Endothelial cell of umbilical vein (primary cell): Measurements from ENCODE around the gene TBC1D10B. TPM values are rescaled to one million over a fixed set of nuclear protein-coding genes. Genes with fewer than 3 reads are reported as not detected.

ENCODE experiments used
- BruUV-seq: library from RNA; stranded (reverse); fragments of 400-500 nt; replicated peaks from 2 replicates; lab custom pipeline; 2021; lab: Mats Ljungman, UMichigan
- CTCF ChIA-PET: fragments of 300-600, 350-600 bp; sonication (Branson Sonifier 250); formaldehyde crosslinking; loops from one replicate; lab custom pipeline; 2021; ENCODE audit warnings: antibody characterized with exemption, inconsistent platforms; lab: Charles Lee
- POLR2A ChIA-PET: fragments of 300-600, 350-600 bp; sonication (Branson Sonifier 250); formaldehyde crosslinking; loops from one replicate; lab custom pipeline; 2021; ENCODE audit warnings: antibody characterized with exemption, inconsistent platforms; lab: Charles Lee
- DNase-seq: peaks from one replicate; pipeline ENCODE4 v3.0.0-alpha.2; 2011; ENCODE audit warnings: low read depth, low spot score
- FAIRE-seq: peaks from 2 replicates; lab custom pipeline; 2011; peaks lifted over from hg19 to GRCh38; lab: Jason Lieb, UNC
- H2AFZ ChIP-seq: 2 replicates; pipeline ENCODE4 v1.6.0; 2012; ENCODE audit warnings: low read depth, low read length, control low read depth, inconsistent platforms
- H3K27ac ChIP-seq: 2 replicates; pipeline ENCODE4 v1.5.1; 2011; ENCODE audit warnings: low read depth, mild to moderate bottlenecking, control low read depth, low read length, moderate library complexity; ENCODE audit not compliant: insufficient read depth
- H3K27me3 ChIP-seq, 2 experiments: 2 replicates each; pipeline versions ENCODE4 v1.6.0 to v1.6.1; 2011; ENCODE audit warnings: low read length in 2 of 2, mixed read lengths in 1 of 2; ENCODE audit not compliant: control insufficient read depth in 2 of 2, insufficient read depth in 2 of 2
- H3K36me3 ChIP-seq, 2 experiments: 2 replicates in 1 of 2; 3 replicates in 1 of 2; pipeline ENCODE4 v1.5.1; 2011; ENCODE audit warnings: low read length in 2 of 2, mild to moderate bottlenecking in 1 of 2, moderate library complexity in 1 of 2; ENCODE audit not compliant: control insufficient read depth in 2 of 2, insufficient read depth in 2 of 2; ENCODE audit errors: extremely low read depth in 1 of 2
- H3K4me1 ChIP-seq: 3 replicates; pipeline ENCODE4 v1.5.1; 2011; ENCODE audit warnings: mild to moderate bottlenecking, low read length; ENCODE audit not compliant: control insufficient read depth, insufficient read depth; ENCODE audit errors: extremely low read depth
- H3K4me2 ChIP-seq: 2 replicates; pipeline ENCODE4 v1.6.1; 2011; ENCODE audit warnings: low read length, control low read depth, mixed read lengths; ENCODE audit not compliant: insufficient read depth
- H3K4me3 ChIP-seq, 3 experiments: fragments of 200-600 bp in 1 of 3; sonication (generic), shearing (Covaris generic) in 1 of 3; replicated peaks in 1 of 3; 2 replicates each; pipeline ENCODE4 v1.5.1; 2011 to 2016; ENCODE audit warnings: control low read depth in 3 of 3, low read length in 3 of 3, mild to moderate bottlenecking in 2 of 3, inconsistent platforms in 1 of 3, low read depth in 1 of 3, moderate library complexity in 1 of 3; ENCODE audit not compliant: insufficient read depth in 1 of 3
- H3K79me2 ChIP-seq: 2 replicates; pipeline ENCODE4 v1.6.0; 2012; ENCODE audit warnings: low read length, inconsistent platforms; ENCODE audit not compliant: control insufficient read depth, insufficient read depth
- H3K9ac ChIP-seq: replicated peaks from 2 replicates; pipeline ENCODE3; 2011; ENCODE audit warnings: low read length, control low read depth; ENCODE audit not compliant: insufficient read depth; ENCODE audit errors: extremely low read depth
- H3K9me1 ChIP-seq: replicated peaks from 3 replicates; pipeline ENCODE4 v1.6.0; 2011; ENCODE audit warnings: mild to moderate bottlenecking, low read length; ENCODE audit not compliant: control insufficient read depth, insufficient read depth; ENCODE audit errors: extremely low read depth
- H3K9me3 ChIP-seq: replicated peaks from 2 replicates; pipeline ENCODE4 v1.5.1; 2012; ENCODE audit warnings: low read length, inconsistent platforms; ENCODE audit not compliant: control insufficient read depth, insufficient read depth
- H4K20me1 ChIP-seq: replicated peaks from 2 replicates; pipeline ENCODE3; 2011; ENCODE audit warnings: mild to moderate bottlenecking, low read length; ENCODE audit not compliant: control insufficient read depth, insufficient read depth; ENCODE audit errors: extremely low read depth
- CTCF ChIP-seq, 2 donors: IDR thresholded peaks; 1 replicate in 1 of 2; 2 replicates in 1 of 2; pipeline ENCODE4 v1.5.1; 2011; ENCODE audit warnings: low read length in 2 of 2, mild to moderate bottlenecking in 2 of 2, moderate library complexity in 2 of 2, control low read depth in 1 of 2, inconsistent platforms in 1 of 2, low read depth in 1 of 2; ENCODE audit not compliant: insufficient read depth in 1 of 2; ENCODE audit errors: extremely low read depth in 1 of 2
- EZH2 ChIP-seq: IDR thresholded peaks from 2 replicates; pipeline ENCODE4 v1.6.1; 2012; ENCODE audit warnings: borderline replicate concordance, low read depth, mild to moderate bottlenecking, moderate library complexity, low read length, inconsistent platforms; ENCODE audit not compliant: severe bottlenecking
- FOS ChIP-seq: IDR thresholded peaks from 2 replicates; pipeline ENCODE4 v1.6.1; 2011; ENCODE audit warnings: mild to moderate bottlenecking, low read length, moderate library complexity, borderline replicate concordance; ENCODE audit not compliant: insufficient read depth
- GATA2 ChIP-seq: IDR thresholded peaks from 2 replicates; pipeline ENCODE4 v1.7.0; 2011; ENCODE audit warnings: low read depth, mild to moderate bottlenecking, moderate library complexity, mixed read lengths, low read length; ENCODE audit not compliant: insufficient read length, insufficient read depth
- JUN ChIP-seq: IDR thresholded peaks from 2 replicates; pipeline ENCODE4 v1.6.1; 2011; ENCODE audit warnings: borderline replicate concordance, low read depth; ENCODE audit not compliant: insufficient read length, insufficient read depth
- MAX ChIP-seq: IDR thresholded peaks from 2 replicates; pipeline ENCODE4 v1.6.1; 2011; ENCODE audit not compliant: insufficient read depth, insufficient read length
- MYC ChIP-seq: IDR thresholded peaks from one replicate; pipeline ENCODE4 v1.6.1; 2011; ENCODE audit warnings: mild to moderate bottlenecking, low read depth, low read length
- POLR2A ChIP-seq: IDR thresholded peaks from 2 replicates; pipeline ENCODE4 v1.6.1; 2012; ENCODE audit warnings: low read depth, mild to moderate bottlenecking, control low read depth, low read length
- POLR2AphosphoS5 ChIP-seq: IDR thresholded peaks from 2 replicates; pipeline ENCODE4 v1.6.1; 2012; ENCODE audit warnings: low read depth, mild to moderate bottlenecking, control low read depth, low read length, moderate library complexity; ENCODE audit not compliant: insufficient read depth
- dilution Hi-C: fragments of 300-500 bp; cut with MboI; formaldehyde crosslinking; loops from one replicate; pipeline ENCODE4 v1.15.0; 2019; ENCODE audit warnings: low sequenced_read_pairs; ENCODE audit not compliant: extremely low pct_ligation_motif_present
- intact Hi-C: fragments of 100-400 bp; cut with micrococcal nuclease; formaldehyde crosslinking; loops from one replicate; pipeline ENCODE4 v1.10.0; 2022
- polyA plus RNA-seq, 4 experiments: library from polyadenylated mRNA; depleted of rRNA in 3 of 4; stranded (reverse) in 3 of 4; unstranded in 1 of 4; fragments of >200 nt; gene quantifications; 2 replicates each; pipeline versions ENCODE4 v1.2.1 to v1.2.3, GENCODE V29; 2011 to 2012; ENCODE audit warnings: missing spikeins in 1 of 4
- total RNA-seq: library from RNA; stranded (reverse); gene quantifications from 2 replicates; pipeline ENCODE4 v1.2.3, GENCODE V29; 2021

TBC1D10B gene
- total and polyA plus RNA-seq, 2 donors (not counting 3 experiments of a cell fraction or from before 2014, with no cell fraction given) = 37.0 to 63.0 TPM

- POLR2A ChIA-PET = no interaction called here
Observed at GRCh38 chr16:30365200-30365599, 5.1 kb downstream of the TBC1D10B start.

More at GRCh38 chr16:30365200-30365599, 5.1 kb downstream of the TBC1D10B start:
- no peak overlapping the region for H3K4me2 ChIP-seq
- peaks cover 6 to 12% of the 10 kb centered on the region in 2 experiments for H3K36me3 ChIP-seq
- no peak overlapping the region for H3K4me3 ChIP-seq
- intact Hi-C loops (no loop called here), dilution Hi-C loops (no loop called here)
- no peak overlapping the region for H2AFZ ChIP-seq
- no peak for TF ChIP-seq EZH2
- no peak for TF ChIP-seq POLR2A
- TF ChIP-seq MYC = no peak
- no peak for TF ChIP-seq POLR2AphosphoS5
- no peak for TF ChIP-seq MAX
- TF ChIP-seq FOS = no peak
- no peak for TF ChIP-seq JUN
- no peak for TF ChIP-seq GATA2
- no peak for TF ChIP-seq CTCF (IDR thresholded peaks at IDR 0.05; ENCODE audit: extremely low read depth in 1 of 2, insufficient read depth in 1 of 2, low read depth in 1 of 2, low read length in 2 of 2)
- no peaks in the 10 kb centered on the region for H4K20me1 ChIP-seq
- no TSS peak for BruUV-seq
- no peaks in the 10 kb centered on the region for H3K27me3 ChIP-seq
- no peaks in the 10 kb centered on the region for H3K9me3 ChIP-seq
- FAIRE-seq = no peak
- no peak for DNase-seq
- peaks cover 77% of the 10 kb centered on the region for H3K79me2 ChIP-seq
- CTCF ChIA-PET = interaction anchor here (1.6 to 2.1 kb wide), 2 partner anchors 233 to 273 kb away, joined by 5 to 7 read pairs; partner anchors contain the start of gene TBX6
- H3K27ac ChIP-seq = no peak overlapping the region
- no peaks in the 10 kb centered on the region for H3K9me1 ChIP-seq
- H3K9ac ChIP-seq = no peak overlapping the region
- H3K4me1 ChIP-seq = peaks cover 19% of the 10 kb centered on the region
